Testis (tissue), 3 donors: ENCODE measurements around the gene ESYT2. TPM values are rescaled to one million over a fixed set of nuclear protein-coding genes. Genes with fewer than 3 reads are reported as not detected.

Experiments used
- DNase-seq: peaks from one replicate; pipeline ENCODE4 v3.0.0-alpha.2; 2019
- H3K27ac ChIP-seq, 2 donors: fragments of 200-600 bp; sonication (generic); one replicate each; pipeline ENCODE4 v1.5.1; 2019
- H3K27me3 ChIP-seq: fragments of 200-600 bp; sonication (generic); one replicate; pipeline ENCODE4 v1.5.1; 2019
- H3K36me3 ChIP-seq: fragments of 200-600 bp; sonication (generic); one replicate; pipeline ENCODE4 v1.5.1; 2017; ENCODE audit warnings: low read depth; ENCODE audit errors: missing control alignments
- H3K4me1 ChIP-seq: fragments of 200-600 bp; sonication (generic); one replicate; pipeline ENCODE4 v1.5.1; 2019
- H3K4me3 ChIP-seq, 2 donors: fragments of 200-600 bp; sonication (generic); one replicate each; pipeline ENCODE4 v1.5.1; 2017 to 2019
- H3K9me3 ChIP-seq: fragments of 200-600 bp; sonication (generic); one replicate; pipeline ENCODE4 v1.5.1; 2017
- CTCF ChIP-seq, 3 experiments: fragments of 450-650 bp in 2 of 3; fragments of 200-600 bp in 1 of 3; sonication (generic) in 1 of 3; IDR thresholded peaks; one replicate each; pipeline ENCODE4 v1.5.1; 2016 to 2019; ENCODE audit warnings: antibody characterized with exemption in 3 of 3, mild to moderate bottlenecking in 2 of 3, moderate library complexity in 1 of 3
- POLR2A ChIP-seq: fragments of 450-650 bp; IDR thresholded peaks from one replicate; pipeline ENCODE4 v1.6.1; 2017; ENCODE audit warnings: antibody characterized with exemption, mild to moderate bottlenecking, moderate library complexity
- WGBS, 2 donors: methylation state at CpG; one replicate each; pipeline ENCODE4 v1.1.5; 2018; 5-methylcytosine and 5-hydroxymethylcytosine counted together
- intact Hi-C: fragments of 100-400 bp; cut with DNase I; formaldehyde crosslinking; loops from one replicate; pipeline ENCODE4 v1.15.1; 2023; ENCODE audit warnings: low total_unique reads
- polyA plus RNA-seq: library from polyadenylated mRNA; stranded (reverse); fragments of 350-450 nt; fragmentation: Illumina TruSeq; extraction: RNeasy Lipid Tissue Mini Kit (QIAGEN cat#74804); gene quantifications from one replicate; pipeline ENCODE4 v1.2.3, GENCODE V29; 2014; ENCODE audit warnings: low read depth, low replicate concordance; ENCODE audit not compliant: insufficient read depth
- total RNA-seq, 2 donors: library from RNA; depleted of rRNA; stranded (reverse); fragments of >200 nt; gene quantifications; one replicate each; pipeline ENCODE4 v1.2.3, GENCODE V29; 2016

The ESYT2 gene
- total and polyA plus RNA-seq, 3 donors from 2014 or later: 53.9 to 73.1 (median 61.1) TPM

DNA sequence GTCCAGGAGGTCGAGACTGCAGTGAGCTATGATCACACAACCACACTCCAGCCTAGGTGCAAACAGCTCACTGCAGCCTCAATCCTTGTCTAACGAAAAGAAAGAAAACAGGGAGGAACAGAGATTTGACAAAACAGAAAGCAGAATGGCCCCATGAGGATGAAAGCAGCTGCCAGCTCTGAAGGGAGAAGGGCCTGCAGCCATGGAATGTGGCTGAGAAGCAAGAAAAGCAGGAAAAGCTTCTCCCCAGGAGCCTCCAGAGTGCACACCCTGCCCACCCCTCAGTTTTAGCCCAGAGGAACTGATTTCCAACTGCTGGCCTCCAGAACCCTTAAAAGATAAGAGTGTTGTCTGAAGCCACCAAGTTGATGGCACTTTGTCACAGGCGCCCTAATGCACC is 13.0 kb downstream of the ESYT2 start:
- TF ChIP-seq CTCF (IDR thresholded peaks at IDR 0.05): no peak
- no peak for TF ChIP-seq POLR2A
- H3K9me3 ChIP-seq: no peaks in the 10 kb centered on the region
- H3K27ac ChIP-seq: peak overlapping the region; percentile 19 to 90
- no peak overlapping the region for H3K4me3 ChIP-seq
- no peak for DNase-seq
- intact Hi-C loops: no loop called here
- H3K36me3 ChIP-seq: no peaks in the 10 kb centered on the region
- no peaks in the 10 kb centered on the region for H3K27me3 ChIP-seq
- H3K4me1 ChIP-seq: peaks cover 60% of the 10 kb centered on the region
- WGBS, 2 donors: 62 to 67% methylated on average over 3 of the region's 3 CpGs

DNA sequence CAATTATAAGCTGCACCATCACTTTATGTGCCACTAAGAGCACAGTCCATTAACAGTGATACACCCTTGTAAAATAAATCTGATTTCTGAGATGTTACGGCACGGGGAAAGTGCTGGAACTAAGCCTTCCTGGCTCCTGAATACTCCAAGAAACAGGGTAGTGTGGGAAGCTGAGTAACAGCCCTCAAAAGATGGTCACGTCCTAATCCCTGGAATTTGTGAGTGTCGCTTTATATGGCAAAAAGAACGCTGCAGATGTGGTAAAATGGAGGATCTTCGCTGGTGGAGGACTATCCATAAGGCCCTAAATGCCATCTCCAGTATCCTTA is 13.5 kb downstream of the ESYT2 start:
- DNase-seq: no peak
- H3K4me1 ChIP-seq: peaks cover 58% of the 10 kb centered on the region
- WGBS, 2 donors: 87 to 89% methylated on average over 6 of the region's 6 CpGs
- no peaks in the 10 kb centered on the region for H3K27me3 ChIP-seq
- H3K36me3 ChIP-seq: no peaks in the 10 kb centered on the region
- H3K4me3 ChIP-seq: no peak overlapping the region
- no peak for TF ChIP-seq POLR2A
- TF ChIP-seq CTCF (IDR thresholded peaks at IDR 0.05): no peak
- H3K9me3 ChIP-seq: no peaks in the 10 kb centered on the region
- H3K27ac ChIP-seq: peak overlapping the region; percentile 19 to 90
- intact Hi-C loops: no loop called here

DNA sequence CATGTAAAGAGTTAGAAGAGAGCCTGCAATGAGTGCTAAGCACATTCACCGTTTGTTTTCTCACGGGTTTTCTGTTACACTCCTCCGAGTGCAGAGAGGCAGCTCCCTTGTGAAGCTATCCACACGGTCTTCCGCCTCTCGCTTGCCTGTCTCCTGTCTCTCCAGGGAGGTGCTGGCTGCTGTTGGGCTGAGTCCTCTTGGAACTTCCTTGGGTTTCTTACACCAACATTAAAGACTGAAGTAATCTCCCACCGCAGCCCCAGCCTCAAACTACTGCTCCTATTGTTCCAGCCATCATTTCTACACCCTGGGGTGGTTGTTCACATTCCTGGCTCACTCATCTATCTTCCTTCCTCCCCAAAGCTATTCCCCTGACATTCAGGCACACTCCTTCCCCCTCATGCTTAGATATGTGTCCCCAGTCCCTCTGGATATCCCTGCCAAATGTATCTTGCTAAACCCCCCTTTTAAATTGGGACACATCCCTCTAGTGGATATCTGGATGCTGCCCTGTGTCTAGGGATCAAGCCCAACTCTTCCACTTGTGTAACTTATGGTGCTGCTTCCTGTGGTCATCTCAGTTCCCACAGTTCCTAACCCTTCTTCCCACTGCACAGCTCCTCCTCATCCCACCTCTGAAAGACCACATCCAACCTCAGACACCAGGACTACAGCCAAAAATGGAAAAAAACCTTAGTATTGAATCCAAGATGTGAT is 14.1 kb downstream of the ESYT2 start:
- Histone ChIP-seq H3K4me1 (peaks cover 54% of the 10 kb centered on the region), H3K9me3 (no peaks in the 10 kb centered on the region), H3K27me3 (no peaks in the 10 kb centered on the region), H3K4me3 (no peak overlapping the region), H3K36me3 (no peaks in the 10 kb centered on the region), H3K27ac (peak overlapping the region; percentile 21 to 90)
- intact Hi-C loops: no loop called here
- 30 to 47% methylated on average over 7 of the region's 7 CpGs for WGBS, 2 donors
- TF ChIP-seq CTCF (IDR thresholded peaks at IDR 0.05): no peak
- TF ChIP-seq POLR2A: no peak
- DNase-seq: no peak

GRCh38 chr7:158814637-158815036 is 14.7 kb downstream of the ESYT2 start:
- Histone ChIP-seq H3K27me3 (no peaks in the 10 kb centered on the region), H3K4me3 (no peak overlapping the region), H3K9me3 (no peaks in the 10 kb centered on the region), H3K36me3 (no peaks in the 10 kb centered on the region), H3K27ac (peak overlapping the region; percentile 21 to 90), H3K4me1 (peaks cover 50% of the 10 kb centered on the region)
- TF ChIP-seq CTCF (IDR thresholded peaks at IDR 0.05): no peak
- intact Hi-C loops: no loop called here
- 84 to 100% methylated on average over 2 of the region's 2 CpGs for WGBS, 2 donors
- no peak for DNase-seq

- peaks cover 31% of the 10 kb centered on the region for H3K4me1 ChIP-seq
- intact Hi-C loops: no loop called here
- 90 to 95% methylated on average over 5 of the region's 5 CpGs for WGBS, 2 donors
Measured at GRCh38 chr7:158812684-158813083, 16.6 kb downstream of the ESYT2 start.

More at GRCh38 chr7:158812684-158813083, 16.6 kb downstream of the ESYT2 start:
- DNase-seq: no peak
- no peaks in the 10 kb centered on the region for H3K9me3 ChIP-seq
- no peaks in the 10 kb centered on the region for H3K27me3 ChIP-seq
- peak overlapping the region in 1 of 2 donors; percentile 20 for H3K27ac ChIP-seq
- H3K4me3 ChIP-seq: no peak overlapping the region
- H3K36me3 ChIP-seq: no peaks in the 10 kb centered on the region
- TF ChIP-seq CTCF (IDR thresholded peaks at IDR 0.05) (no peak), POLR2A (no peak)
